ENCODE data around the gene C1QTNF1. TPM values are rescaled to one million over a fixed set of nuclear protein-coding genes. Genes with fewer than 3 reads are reported as not detected.

The C1QTNF1 gene
- total RNA-seq, 1 experiment from 2014 or later: 6.3 TPM

DNA sequence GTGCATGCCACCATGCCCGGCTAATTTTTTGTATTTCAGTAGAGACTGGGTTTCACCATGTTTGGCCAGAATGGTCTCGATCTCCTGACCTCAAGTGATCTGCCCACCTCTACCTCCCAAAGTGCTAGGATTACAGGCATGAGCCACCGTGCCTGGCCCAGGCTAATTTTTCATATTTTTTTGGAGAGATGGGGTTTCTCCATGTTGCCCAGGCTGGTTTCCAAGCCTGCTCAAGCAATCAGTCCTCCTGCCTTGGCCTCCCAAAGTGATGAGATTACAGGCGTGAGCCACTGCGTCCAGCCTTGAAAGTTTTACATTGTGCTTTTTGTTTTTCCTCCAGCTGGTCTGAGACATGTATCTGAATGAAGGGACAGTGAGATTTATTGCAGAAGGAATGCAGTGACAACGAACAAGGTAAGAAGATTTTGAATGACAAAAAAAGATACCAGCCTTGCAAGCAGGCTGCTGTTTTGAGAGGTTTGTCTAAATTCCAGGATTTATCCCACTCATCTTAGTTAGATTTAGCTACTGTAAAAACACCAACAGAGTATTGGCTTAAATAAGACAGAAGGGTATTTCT is 47.3 kb downstream of the C1QTNF1 start:
- Histone ChIP-seq H3K4me3 (ENCODE audit: low read depth, low read length, poor library complexity, severe bottlenecking) (no peak overlapping the region), H3K9me3 (ENCODE audit: low read depth, low read length, poor library complexity, severe bottlenecking) (no peaks in the 10 kb centered on the region), H3K36me3 (ENCODE audit: insufficient read depth, low read length, poor library complexity, severe bottlenecking) (no peaks in the 10 kb centered on the region), H3K4me1 (ENCODE audit: insufficient read depth, low read length, poor library complexity, severe bottlenecking) (no peaks in the 10 kb centered on the region), H3K27me3 (replicated peaks; ENCODE audit: insufficient read depth, low read depth, low read length, poor library complexity) (no peaks in the 10 kb centered on the region), H3K27ac (ENCODE audit: low read depth, low read length, poor library complexity, severe bottlenecking) (no peak overlapping the region)
- CTCF ChIA-PET: no interaction called here
- no TSS peak for BruUV-seq (replicated peaks)
- intact Hi-C loops (cut with micrococcal nuclease; ENCODE audit: unreplicated experiment): no loop called here
- no peak for TF ChIP-seq EZH2 (IDR thresholded peaks at IDR 0.05; ENCODE audit: borderline replicate concordance, low read depth, low read length, poor library complexity, severe bottlenecking)
- no peak for TF ChIP-seq CTCF (conservative IDR thresholded peaks at IDR 0.05; ENCODE audit: low read depth, low read length)
- DNase-seq (ENCODE audit: low spot score): no peak
- POLR2A ChIA-PET (ENCODE audit: low non-redundant PET): interaction anchor here (0.7 kb wide), 1 partner anchor 282 kb away, joined by 3 read pairs; no protein-coding TSS in a partner anchor

- CTCF ChIA-PET: interaction anchor here (0.6 kb wide), 1 partner anchor 21 kb away, joined by 4 read pairs; no protein-coding TSS in a partner anchor
- H3K27ac ChIP-seq (ENCODE audit: low read depth, low read length, poor library complexity, severe bottlenecking): no peak overlapping the region
- no peak for TF ChIP-seq EZH2 (IDR thresholded peaks at IDR 0.05; ENCODE audit: borderline replicate concordance, low read depth, low read length, poor library complexity, severe bottlenecking)
- no peak for TF ChIP-seq CTCF (conservative IDR thresholded peaks at IDR 0.05; ENCODE audit: low read depth, low read length)
- BruUV-seq (replicated peaks): no TSS peak
- peaks cover 2% of the 10 kb centered on the region for H3K36me3 ChIP-seq (ENCODE audit: insufficient read depth, low read length, poor library complexity, severe bottlenecking)
- DNase-seq (ENCODE audit: low spot score): no peak
- intact Hi-C loops (cut with micrococcal nuclease; ENCODE audit: unreplicated experiment): no loop called here
- no peaks in the 10 kb centered on the region for H3K4me1 ChIP-seq (ENCODE audit: insufficient read depth, low read length, poor library complexity, severe bottlenecking)
- POLR2A ChIA-PET (ENCODE audit: low non-redundant PET): no interaction called here
- H3K9me3 ChIP-seq (ENCODE audit: low read depth, low read length, poor library complexity, severe bottlenecking): no peaks in the 10 kb centered on the region
- H3K4me3 ChIP-seq (ENCODE audit: low read depth, low read length, poor library complexity, severe bottlenecking): no peak overlapping the region
- H3K27me3 ChIP-seq (replicated peaks; ENCODE audit: insufficient read depth, low read depth, low read length, poor library complexity): no peaks in the 10 kb centered on the region
These were observed 48.6 kb downstream of the C1QTNF1 start for GRCh38 chr17:79072544-79072943.

DNA sequence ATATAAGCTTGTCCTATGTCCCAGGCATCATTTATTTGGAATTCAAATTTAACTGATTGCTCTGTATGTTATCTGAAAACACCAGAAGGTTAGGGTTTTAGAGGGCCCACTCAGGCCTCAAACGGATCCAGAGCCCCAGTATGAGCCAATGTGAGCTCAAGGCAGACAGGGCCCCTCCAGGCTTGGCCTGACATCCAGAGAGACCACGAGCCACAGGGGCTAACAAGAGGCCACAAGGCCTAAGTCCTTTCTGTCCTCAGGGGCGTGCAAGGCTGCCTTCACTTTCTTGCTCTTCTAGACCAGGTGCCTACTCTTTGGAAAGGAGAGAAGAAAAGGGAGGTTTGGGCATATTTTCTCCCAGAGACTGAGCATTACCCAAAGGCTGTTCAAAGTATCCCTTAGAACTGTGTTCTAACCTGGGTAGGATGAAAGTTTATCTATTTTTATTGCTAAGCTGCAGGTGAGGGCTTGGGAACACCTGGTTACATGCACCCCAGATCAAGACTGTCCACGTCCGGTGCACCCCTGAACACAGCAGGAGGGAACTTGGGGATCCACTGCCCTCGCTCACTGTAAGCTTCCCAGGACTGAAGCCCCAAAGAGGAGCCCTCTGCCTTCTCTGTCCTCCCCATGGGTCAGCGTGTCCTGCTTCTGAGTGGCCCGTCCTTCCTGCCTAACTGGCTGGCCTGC is 49.2 kb downstream of the C1QTNF1 start:
- TF ChIP-seq EZH2 (IDR thresholded peaks at IDR 0.05; ENCODE audit: borderline replicate concordance, low read depth, low read length, poor library complexity, severe bottlenecking): no peak
- no peak for TF ChIP-seq CTCF (conservative IDR thresholded peaks at IDR 0.05; ENCODE audit: low read depth, low read length)
- H3K9me3 ChIP-seq (ENCODE audit: low read depth, low read length, poor library complexity, severe bottlenecking): no peaks in the 10 kb centered on the region
- BruUV-seq (replicated peaks): no TSS peak
- no peak overlapping the region for H3K27ac ChIP-seq (ENCODE audit: low read depth, low read length, poor library complexity, severe bottlenecking)
- no peaks in the 10 kb centered on the region for H3K4me1 ChIP-seq (ENCODE audit: insufficient read depth, low read length, poor library complexity, severe bottlenecking)
- no peaks in the 10 kb centered on the region for H3K27me3 ChIP-seq (replicated peaks; ENCODE audit: insufficient read depth, low read depth, low read length, poor library complexity)
- peaks cover 3% of the 10 kb centered on the region for H3K36me3 ChIP-seq (ENCODE audit: insufficient read depth, low read length, poor library complexity, severe bottlenecking)
- ChIA-PET CTCF (no interaction called here), POLR2A (ENCODE audit: low non-redundant PET) (no interaction called here)
- no peak for DNase-seq (ENCODE audit: low spot score)
- no peak overlapping the region for H3K4me3 ChIP-seq (ENCODE audit: low read depth, low read length, poor library complexity, severe bottlenecking)
- intact Hi-C loops (cut with micrococcal nuclease; ENCODE audit: unreplicated experiment): no loop called here
